PC-3 (cell line): ENCODE data around the gene ABLIM2. TPM values are rescaled to one million over a fixed set of nuclear protein-coding genes. Genes with fewer than 3 reads are reported as not detected.

ENCODE experiments used
- ATAC-seq: fragments of 200-7000 bp; cut with Tn5 transposase; 2 replicates; pipeline ENCODE4 v1.9.1; 2020; ENCODE audit warnings: mild to moderate bottlenecking, moderate library complexity
- BruUV-seq: library from RNA; stranded (reverse); fragments of 400-500 nt; replicated peaks from 2 replicates; lab custom pipeline; 2021; lab: Mats Ljungman, UMichigan
- CTCF ChIA-PET: fragments of 300-600 bp; sonication (Branson Sonifier 250); formaldehyde crosslinking; loops from one replicate; lab custom pipeline; 2022; ENCODE audit warnings: antibody characterized with exemption; lab: Charles Lee
- POLR2A ChIA-PET: fragments of 300-600 bp; sonication (Branson Sonifier 250); formaldehyde crosslinking; loops from one replicate; lab custom pipeline; 2022; ENCODE audit warnings: antibody characterized with exemption; ENCODE audit not compliant: unreplicated experiment; lab: Charles Lee
- DNase-seq: peaks from one replicate; pipeline ENCODE4 v3.0.0-alpha.2; 2015
- H2AFZ ChIP-seq: fragments of 300-600 bp; sonication (generic); 2 replicates; pipeline ENCODE4 v1.6.0; 2016; ENCODE audit warnings: antibody characterized with exemption, low read length
- H3F3A ChIP-seq: fragments of 300-600 bp; sonication (generic); one replicate; pipeline ENCODE4 v1.6.0; 2017; ENCODE audit warnings: antibody characterized with exemption, low read length, control low read depth, mild to moderate bottlenecking; ENCODE audit not compliant: unreplicated experiment
- H3K27ac ChIP-seq: fragments of 300-600 bp; sonication (generic); 2 replicates; pipeline ENCODE4 v1.5.1; 2016; ENCODE audit warnings: mild to moderate bottlenecking, low read length
- H3K27me3 ChIP-seq: fragments of 300-600 bp; sonication (generic); 2 replicates; pipeline ENCODE4 v1.6.1; 2016; ENCODE audit warnings: low read length, mixed read lengths
- H3K36me3 ChIP-seq: fragments of 300-600 bp; sonication (generic); 2 replicates; pipeline ENCODE4 v1.6.1; 2016; ENCODE audit warnings: low read depth, mixed run types, low read length, mixed read lengths
- H3K4me1 ChIP-seq: fragments of 300-600 bp; sonication (generic); 2 replicates; pipeline ENCODE4 v1.5.1; 2016; ENCODE audit warnings: low read length; ENCODE audit not compliant: insufficient read depth
- H3K4me2 ChIP-seq: fragments of 300-600 bp; sonication (generic); 2 replicates; pipeline ENCODE4 v1.6.0; 2016; ENCODE audit warnings: low read length
- H3K4me3 ChIP-seq: fragments of 300-600 bp; sonication (generic); 2 replicates; pipeline ENCODE4 v1.5.1; 2016; ENCODE audit warnings: mild to moderate bottlenecking, low read length, mixed read lengths
- H3K79me2 ChIP-seq: fragments of 300-600 bp; sonication (generic); 2 replicates; pipeline ENCODE4 v1.6.1; 2017; ENCODE audit warnings: low read length, mixed read lengths
- H3K9ac ChIP-seq: fragments of 300-600 bp; sonication (generic); 2 replicates; pipeline ENCODE4 v1.6.0; 2016; ENCODE audit warnings: mild to moderate bottlenecking, low read length
- H3K9me2 ChIP-seq: fragments of 300-600 bp; sonication (generic); replicated peaks from 2 replicates; pipeline ENCODE4 v1.6.1; 2016; ENCODE audit warnings: mixed run types, low read length, mixed read lengths
- H3K9me3 ChIP-seq: fragments of 300-600 bp; sonication (generic); 2 replicates; pipeline ENCODE4 v1.6.1; 2016; ENCODE audit warnings: low read length, mixed read lengths
- H4K20me1 ChIP-seq: fragments of 300-600 bp; sonication (generic); 2 replicates; pipeline ENCODE4 v1.6.1; 2016; ENCODE audit warnings: low read length, mixed read lengths
- EZH2 ChIP-seq: fragments of 300-600 bp; sonication (generic); IDR thresholded peaks from one replicate; pipeline ENCODE4 v1.6.1; 2017; ENCODE audit warnings: antibody characterized with exemption, mild to moderate bottlenecking, low read length; ENCODE audit not compliant: unreplicated experiment
- EZH2phosphoT487 ChIP-seq: fragments of 300-600 bp; sonication (generic); IDR thresholded peaks from 2 replicates; pipeline ENCODE4 v1.6.1; 2018; ENCODE audit warnings: mild to moderate bottlenecking, antibody characterized with exemption, low read length, borderline replicate concordance
- intact Hi-C: fragments of 100-400 bp; cut with micrococcal nuclease; formaldehyde crosslinking; loops from 2 replicates; pipeline ENCODE4 v1.9.0; 2023
- total RNA-seq: library from RNA; depleted of rRNA; stranded (reverse); fragments of >200 nt; gene quantifications from 2 replicates; pipeline ENCODE4 v1.2.3, GENCODE V29; 2014
- TF ChIP-seq, protein P1 (sequence below): fragments of 300-600 bp; sonication (generic); conservative IDR thresholded peaks from 2 replicates; pipeline ENCODE4 v1.5.1; 2017; ENCODE audit warnings: antibody characterized with exemption, low read depth, mild to moderate bottlenecking, low read length

Gene ABLIM2
- total RNA-seq, 1 experiment from 2014 or later: 3.2 TPM

- no peaks in the 10 kb centered on the region for H3K9me2 ChIP-seq
- intact Hi-C loops: no loop called here
- no peak overlapping the region for H3K9ac ChIP-seq
- no peak overlapping the region for H2AFZ ChIP-seq
- no peaks in the 10 kb centered on the region for H4K20me1 ChIP-seq
- no peak overlapping the region for H3K27ac ChIP-seq
- no peaks in the 10 kb centered on the region for H3K9me3 ChIP-seq
- ATAC-seq (no peak), DNase-seq (no peak)
- no peak for TF ChIP-seq EZH2
- TF ChIP-seq EZH2phosphoT487: no peak
- TF ChIP-seq, protein P1, sequence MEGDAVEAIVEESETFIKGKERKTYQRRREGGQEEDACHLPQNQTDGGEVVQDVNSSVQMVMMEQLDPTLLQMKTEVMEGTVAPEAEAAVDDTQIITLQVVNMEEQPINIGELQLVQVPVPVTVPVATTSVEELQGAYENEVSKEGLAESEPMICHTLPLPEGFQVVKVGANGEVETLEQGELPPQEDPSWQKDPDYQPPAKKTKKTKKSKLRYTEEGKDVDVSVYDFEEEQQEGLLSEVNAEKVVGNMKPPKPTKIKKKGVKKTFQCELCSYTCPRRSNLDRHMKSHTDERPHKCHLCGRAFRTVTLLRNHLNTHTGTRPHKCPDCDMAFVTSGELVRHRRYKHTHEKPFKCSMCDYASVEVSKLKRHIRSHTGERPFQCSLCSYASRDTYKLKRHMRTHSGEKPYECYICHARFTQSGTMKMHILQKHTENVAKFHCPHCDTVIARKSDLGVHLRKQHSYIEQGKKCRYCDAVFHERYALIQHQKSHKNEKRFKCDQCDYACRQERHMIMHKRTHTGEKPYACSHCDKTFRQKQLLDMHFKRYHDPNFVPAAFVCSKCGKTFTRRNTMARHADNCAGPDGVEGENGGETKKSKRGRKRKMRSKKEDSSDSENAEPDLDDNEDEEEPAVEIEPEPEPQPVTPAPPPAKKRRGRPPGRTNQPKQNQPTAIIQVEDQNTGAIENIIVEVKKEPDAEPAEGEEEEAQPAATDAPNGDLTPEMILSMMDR: no peak
- no peak overlapping the region for H3K4me3 ChIP-seq
- H3F3A ChIP-seq: no peaks in the 10 kb centered on the region
- no peaks in the 10 kb centered on the region for H3K4me1 ChIP-seq
- no peak overlapping the region for H3K4me2 ChIP-seq
- BruUV-seq: no TSS peak
- H3K79me2 ChIP-seq: no peaks in the 10 kb centered on the region
- ChIA-PET POLR2A (no interaction called here), CTCF (no interaction called here)
- no peaks in the 10 kb centered on the region for H3K36me3 ChIP-seq
- H3K27me3 ChIP-seq: no peaks in the 10 kb centered on the region
These were observed 85.3 kb downstream of the ABLIM2 start for GRCh38 chr4:8073206-8073863.

- H4K20me1 ChIP-seq: no peaks in the 10 kb centered on the region
- H3K4me1 ChIP-seq: no peaks in the 10 kb centered on the region
- DNase-seq (no peak), ATAC-seq (no peak)
- ChIA-PET POLR2A (no interaction called here), CTCF (no interaction called here)
- no peak overlapping the region for H3K4me3 ChIP-seq
- no peak overlapping the region for H3K9ac ChIP-seq
- TF ChIP-seq EZH2phosphoT487 (no peak), EZH2 (no peak)
- TF ChIP-seq, protein P1: no peak
- no peaks in the 10 kb centered on the region for H3F3A ChIP-seq
- no peaks in the 10 kb centered on the region for H3K79me2 ChIP-seq
- intact Hi-C loops: no loop called here
- H3K9me3 ChIP-seq: no peaks in the 10 kb centered on the region
- H3K4me2 ChIP-seq: no peak overlapping the region
- H3K36me3 ChIP-seq: no peaks in the 10 kb centered on the region
- no peak overlapping the region for H3K27ac ChIP-seq
- no TSS peak for BruUV-seq
- H3K9me2 ChIP-seq: no peaks in the 10 kb centered on the region
- H3K27me3 ChIP-seq: no peaks in the 10 kb centered on the region
- no peak overlapping the region for H2AFZ ChIP-seq
These were observed 86.2 kb downstream of the ABLIM2 start for GRCh38 chr4:8072235-8072968.

GRCh38 chr4:8071766-8072165 is 86.8 kb downstream of the ABLIM2 start:
- Histone ChIP-seq H3K4me3 (no peak overlapping the region), H3K27me3 (no peaks in the 10 kb centered on the region), H3K9me3 (no peaks in the 10 kb centered on the region), H3K79me2 (no peaks in the 10 kb centered on the region), H3F3A (no peaks in the 10 kb centered on the region), H3K4me1 (no peaks in the 10 kb centered on the region), H3K9ac (no peak overlapping the region), H3K27ac (no peak overlapping the region), H4K20me1 (no peaks in the 10 kb centered on the region), H3K9me2 (no peaks in the 10 kb centered on the region), H3K4me2 (no peak overlapping the region), H3K36me3 (no peaks in the 10 kb centered on the region), H2AFZ (no peak overlapping the region)
- TF ChIP-seq, protein P1: no peak
- TF ChIP-seq EZH2 (no peak), EZH2phosphoT487 (no peak)
- intact Hi-C loops: no loop called here
- ChIA-PET CTCF (no interaction called here), POLR2A (no interaction called here)
- ATAC-seq (no peak), DNase-seq (no peak)
- no TSS peak for BruUV-seq
